Adipose tissue (tissue), 3 donors: ENCODE data around the gene SIRT2. TPM values are rescaled to one million over a fixed set of nuclear protein-coding genes. Genes with fewer than 3 reads are reported as not detected.
"Not testable (repeated sequence)": the region's sequence is repeated elsewhere in the genome, so short reads cannot be mapped to it uniquely, and the experiment has no call there.

Source experiments
- H3K27ac ChIP-seq: one replicate; pipeline ENCODE4 v1.5.1; 2013; ENCODE audit warnings: low read depth, low read length
- WGBS, 3 donors: extraction: QIAGEN DNeasy Blood & Tissue Kit; methylation state at CpG; one replicate each; pipeline ENCODE4 v1.1.7; 2013; 5-methylcytosine and 5-hydroxymethylcytosine counted together
- polyA plus RNA-seq, 3 donors: library from polyadenylated mRNA; stranded (reverse); fragments of 200-250 nt; gene quantifications; one replicate each; pipeline ENCODE4 v1.2.3, GENCODE V29; 2013
- donor health status: healthy with polysubstance abuse.
- donor health status: Bipolar disorder and iron deficiency.
- donor health status: healthy.

Gene SIRT2
- polyA plus RNA-seq, 3 donors, result 27.9 to 79.1 (median 61.5) TPM

GRCh38 chr19:38878575-38879399 lies 20.6 kb downstream of the SIRT2 start:
- 71 to 83% (median 73%) methylated on average over 16 of the region's 16 CpGs for WGBS, 3 donors
- H3K27ac ChIP-seq, result no peak overlapping the region

DNA sequence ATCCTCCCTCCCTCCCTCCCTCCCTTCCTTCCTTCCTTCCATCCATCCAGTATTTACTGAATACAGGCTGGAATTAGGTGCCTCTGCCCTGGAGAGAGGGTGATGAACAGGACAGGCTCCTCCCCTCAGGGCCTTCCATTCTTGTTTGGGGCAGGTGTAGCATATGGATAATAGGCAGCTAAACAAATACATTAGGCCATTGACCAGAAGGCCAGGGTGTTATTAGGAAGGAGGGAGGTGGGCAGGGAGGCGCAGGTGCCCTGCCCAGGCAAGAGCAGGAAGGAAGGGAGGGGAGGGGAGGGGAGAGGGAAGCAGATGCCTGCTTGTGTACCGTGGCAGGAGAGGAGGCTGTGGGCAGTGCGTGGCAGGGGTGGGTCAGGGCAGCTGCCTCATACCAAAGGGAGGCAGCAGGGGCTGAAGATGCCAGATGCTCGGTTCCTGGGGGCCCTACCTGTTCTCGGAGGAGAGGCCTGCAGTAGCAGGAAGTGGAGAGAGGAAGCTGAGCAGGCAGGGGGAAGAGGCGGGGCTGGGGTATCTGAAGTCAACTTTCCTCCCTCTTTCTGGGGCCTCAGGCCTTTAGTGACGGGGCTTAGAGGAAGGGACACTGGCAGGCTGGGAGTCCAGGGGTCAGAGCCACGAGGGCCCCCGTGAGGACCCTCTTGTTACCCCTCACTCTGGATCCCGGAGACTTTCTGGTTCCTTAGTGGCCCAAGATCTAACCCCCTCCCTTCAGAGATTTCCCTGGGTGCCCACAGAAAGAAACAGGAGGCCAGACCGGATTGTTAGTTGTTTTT lies 21.4 kb downstream of the SIRT2 start, which contains the start of gene RINL:
Gene RINL, minus strand, starts transcription at position 495 of the 794 bp plus-strand sequence. CDS start 1,533 bp downstream, outside the sequence.
- no peak within 1 kb of the TSS for H3K27ac ChIP-seq
- 30 to 51% (median 34%) methylated on average over 11 of the region's 11 CpGs for WGBS, 3 donors

- WGBS, 3 donors, result 77 to 87% (median 78%) methylated on average over 6 of the region's 6 CpGs
- no peak overlapping the region for H3K27ac ChIP-seq
These were observed 23.6 kb downstream of the SIRT2 start for GRCh38 chr19:38875656-38876395.

GRCh38 chr19:38873400-38873799 lies 26.0 kb downstream of the SIRT2 start:
- 87 to 90% (median 89%) methylated on average over 10 of the region's 10 CpGs for WGBS, 3 donors
- H3K27ac ChIP-seq, result not testable (repeated sequence)

- WGBS, 3 donors, result 80 to 93% (median 81%) methylated on average over 19 of the region's 19 CpGs
- no peak overlapping the region for H3K27ac ChIP-seq
These were observed 28.8 kb downstream of the SIRT2 start for GRCh38 chr19:38870612-38871011.

DNA sequence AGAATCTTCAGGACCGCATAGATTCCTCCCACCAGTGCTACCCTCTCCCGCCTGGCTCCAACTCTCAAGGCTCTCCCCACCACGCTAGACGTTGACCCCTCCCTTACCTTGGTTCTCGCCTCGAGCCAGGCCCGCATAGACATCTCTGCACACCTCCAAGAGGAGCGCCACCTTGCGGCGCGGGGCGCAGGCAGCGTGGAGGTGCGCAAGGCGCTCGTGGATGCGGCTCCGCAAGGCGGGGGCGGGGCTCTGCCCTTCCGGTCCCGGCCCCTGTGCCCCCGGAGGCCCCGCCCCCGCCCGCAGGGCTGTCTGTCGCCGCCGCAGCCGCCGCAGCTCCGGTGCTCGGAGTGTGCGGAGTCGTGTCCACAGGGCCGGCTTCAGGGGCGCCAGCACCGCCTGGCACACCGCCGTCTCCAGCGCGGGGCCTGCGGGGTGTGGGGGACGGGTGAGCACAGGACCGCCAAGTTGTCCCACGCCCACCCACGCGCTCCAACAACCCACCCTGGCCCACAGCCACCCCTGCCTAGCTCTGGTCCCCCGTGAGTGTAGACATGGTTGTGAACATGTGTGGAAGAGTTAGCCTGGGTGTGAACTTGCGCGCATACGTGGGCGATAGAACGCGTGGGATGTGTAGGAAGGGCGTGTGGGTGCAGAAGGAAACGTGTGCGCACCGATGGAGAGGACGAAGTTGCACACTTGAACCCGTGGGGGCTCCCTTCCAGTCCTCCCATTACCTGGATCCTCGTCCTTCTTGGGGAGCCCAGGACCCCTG lies 29.4 kb downstream of the SIRT2 start:
- H3K27ac ChIP-seq, result no peak overlapping the region
- WGBS, 3 donors, result 16 to 18% (median 17%) methylated on average over 60 to 62 of the region's 62 CpGs

GRCh38 chr19:38869160-38869835 lies 30.1 kb downstream of the SIRT2 start:
- 7 to 13% (median 11%) methylated on average over 33 to 34 of the region's 34 CpGs for WGBS, 3 donors
- no peak overlapping the region for H3K27ac ChIP-seq

DNA sequence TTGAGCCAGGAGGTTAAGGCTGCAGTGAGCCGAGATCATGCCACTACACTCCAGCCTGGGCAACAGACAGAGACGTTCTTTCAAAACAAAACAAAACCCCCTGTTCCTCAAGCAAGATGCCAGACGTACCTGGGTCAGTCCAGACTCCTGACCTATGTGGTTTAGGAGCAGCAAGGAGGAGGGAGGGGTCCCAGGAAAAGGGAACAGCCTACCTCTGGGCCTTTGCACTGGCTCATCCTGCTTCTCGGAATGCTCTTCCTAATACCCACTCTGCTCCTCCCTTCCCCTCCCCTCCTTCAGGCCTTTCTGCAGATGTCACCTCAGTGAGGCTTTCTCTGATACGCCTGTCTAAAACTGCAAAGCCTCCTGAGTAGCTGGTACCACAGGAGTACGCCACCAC lies 30.9 kb downstream of the SIRT2 start:
- no peak overlapping the region for H3K27ac ChIP-seq
- 89 to 92% (median 91%) methylated on average over 6 of the region's 6 CpGs for WGBS, 3 donors

- no peak overlapping the region for H3K27ac ChIP-seq
- 87 to 91% (median 87%) methylated on average over 10 of the region's 10 CpGs for WGBS, 3 donors
These were observed 32.1 kb downstream of the SIRT2 start for GRCh38 chr19:38867171-38867780.

DNA sequence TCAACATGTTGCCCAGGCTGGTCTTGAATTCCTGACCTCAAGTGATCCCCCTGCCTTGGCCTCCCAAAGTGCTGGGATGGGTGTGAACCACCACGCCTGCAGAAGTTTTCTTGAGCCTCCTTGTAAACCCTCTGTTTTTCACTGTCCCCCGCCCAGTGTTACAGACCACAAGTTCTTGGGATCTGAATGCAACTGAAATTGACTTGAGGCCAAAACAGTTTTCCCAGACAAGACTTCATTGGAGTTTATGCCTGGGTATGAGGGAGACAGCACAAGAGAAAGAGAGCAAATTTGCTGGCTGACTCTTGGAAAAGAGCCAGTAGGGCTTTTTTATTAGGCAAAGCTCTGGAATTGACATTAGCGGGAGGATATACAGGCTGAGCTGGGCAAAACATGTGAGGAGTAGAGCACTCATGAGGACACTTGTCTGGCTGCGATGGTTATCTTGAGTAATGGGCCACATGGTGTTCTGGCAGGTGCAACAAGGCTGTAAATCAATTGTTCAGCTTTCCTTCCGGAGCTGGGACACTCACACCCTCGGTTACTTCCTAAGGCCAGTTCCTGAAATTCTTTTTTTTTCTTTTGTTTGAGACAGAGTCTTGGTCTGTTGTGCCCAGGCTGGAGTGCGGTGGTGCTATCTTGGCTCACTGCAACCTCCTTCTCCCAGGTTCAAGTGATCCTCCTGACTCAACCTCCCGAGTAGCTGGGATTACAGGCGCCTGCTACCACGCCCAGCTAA lies 36.9 kb downstream of the SIRT2 start:
- 27 to 47% (median 32%) methylated on average over 10 of the region's 10 CpGs for WGBS, 3 donors
- no peak overlapping the region for H3K27ac ChIP-seq

DNA sequence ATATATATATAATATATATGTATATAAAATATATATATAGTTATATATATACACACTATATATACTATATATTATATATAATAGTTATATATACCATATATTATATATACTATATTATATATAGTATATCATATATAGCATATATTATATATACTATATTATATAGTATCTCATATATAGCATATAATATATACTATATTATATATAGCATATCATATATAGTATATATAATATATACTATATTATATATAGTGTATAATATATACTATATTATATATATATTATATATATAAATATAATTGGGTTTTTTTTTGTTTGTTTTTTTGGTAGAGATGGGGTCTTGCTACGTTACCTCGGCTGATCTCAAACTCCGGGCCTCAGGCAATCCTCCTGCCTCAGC lies 38.0 kb downstream of the SIRT2 start:
- H3K27ac ChIP-seq, result no peak overlapping the region
- WGBS, 3 donors, result 91 to 98% (median 95%) methylated on average over 3 of the region's 3 CpGs

- WGBS, 3 donors, result 64 to 66% (median 66%) methylated on average over 21 of the region's 21 CpGs
These were observed 39.7 kb downstream of the SIRT2 start for GRCh38 chr19:38859631-38860204.

GRCh38 chr19:38856813-38857212 lies 42.6 kb downstream of the SIRT2 start:
- no peak overlapping the region for H3K27ac ChIP-seq
- 70 to 89% (median 77%) methylated on average over 3 of the region's 3 CpGs for WGBS, 3 donors

More at GRCh38 chr19:38859631-38860204, 39.7 kb downstream of the SIRT2 start:
- not testable (repeated sequence) for H3K27ac ChIP-seq

- not testable (repeated sequence) for H3K27ac ChIP-seq
- WGBS, 3 donors, result 86 to 98% (median 93%) methylated on average over 8 to 27 of the region's 37 CpGs
These were observed 43.7 kb downstream of the SIRT2 start for GRCh38 chr19:38855751-38856150.

- not testable (repeated sequence) for H3K27ac ChIP-seq
These were observed 44.5 kb downstream of the SIRT2 start for GRCh38 chr19:38854961-38855360.

GRCh38 chr19:38853214-38853613 lies 46.2 kb downstream of the SIRT2 start:
- 87 to 92% (median 90%) methylated on average over 17 of the region's 17 CpGs for WGBS, 3 donors
- no peak overlapping the region for H3K27ac ChIP-seq

More at GRCh38 chr19:38854961-38855360, 44.5 kb downstream of the SIRT2 start:
- 69 to 82% (median 74%) methylated on average over 2 to 3 of the region's 3 CpGs for WGBS, 3 donors
